IPS-18c (cell line): ENCODE measurements around the gene POLR3C.
A peak's percentile ranks its signal among the peaks of the same experiment; 100 is the strongest.
"Not testable (repeated sequence)": the region's sequence is repeated elsewhere in the genome, so short reads cannot be mapped to it uniquely, and the experiment has no call there.

Experiments used
- H3K4me3 ChIP-seq: 2 replicates; pipeline ENCODE4 v1.7.0; 2013; ENCODE audit warnings: low read depth, mild to moderate bottlenecking, low read length, moderate library complexity; ENCODE audit not compliant: insufficient read depth
- H3K9me3 ChIP-seq: one replicate; pipeline ENCODE4 v1.6.1; 2013; ENCODE audit warnings: mild to moderate bottlenecking, low read length, moderate library complexity; ENCODE audit not compliant: control insufficient read depth, insufficient read depth

The POLR3C gene, protein sequence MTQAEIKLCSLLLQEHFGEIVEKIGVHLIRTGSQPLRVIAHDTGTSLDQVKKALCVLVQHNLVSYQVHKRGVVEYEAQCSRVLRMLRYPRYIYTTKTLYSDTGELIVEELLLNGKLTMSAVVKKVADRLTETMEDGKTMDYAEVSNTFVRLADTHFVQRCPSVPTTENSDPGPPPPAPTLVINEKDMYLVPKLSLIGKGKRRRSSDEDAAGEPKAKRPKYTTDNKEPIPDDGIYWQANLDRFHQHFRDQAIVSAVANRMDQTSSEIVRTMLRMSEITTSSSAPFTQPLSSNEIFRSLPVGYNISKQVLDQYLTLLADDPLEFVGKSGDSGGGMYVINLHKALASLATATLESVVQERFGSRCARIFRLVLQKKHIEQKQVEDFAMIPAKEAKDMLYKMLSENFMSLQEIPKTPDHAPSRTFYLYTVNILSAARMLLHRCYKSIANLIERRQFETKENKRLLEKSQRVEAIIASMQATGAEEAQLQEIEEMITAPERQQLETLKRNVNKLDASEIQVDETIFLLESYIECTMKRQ

GRCh38 chr1:145823565-145824498, at the start of gene POLR3C, which contains the start of gene RNF115:
Gene POLR3C, plus strand, starts transcription at chr1:145824200. Its CDS starts 1,577 bp downstream, at chr1:145825777.
Gene RNF115, minus strand, starts transcription at chr1:145824095. Its CDS starts 222 bp downstream, at chr1:145823873.
- H3K9me3 ChIP-seq: no peaks in the 10 kb centered on the region
- peak within 1 kb of the TSS; percentile 92 for H3K4me3 ChIP-seq

DNA sequence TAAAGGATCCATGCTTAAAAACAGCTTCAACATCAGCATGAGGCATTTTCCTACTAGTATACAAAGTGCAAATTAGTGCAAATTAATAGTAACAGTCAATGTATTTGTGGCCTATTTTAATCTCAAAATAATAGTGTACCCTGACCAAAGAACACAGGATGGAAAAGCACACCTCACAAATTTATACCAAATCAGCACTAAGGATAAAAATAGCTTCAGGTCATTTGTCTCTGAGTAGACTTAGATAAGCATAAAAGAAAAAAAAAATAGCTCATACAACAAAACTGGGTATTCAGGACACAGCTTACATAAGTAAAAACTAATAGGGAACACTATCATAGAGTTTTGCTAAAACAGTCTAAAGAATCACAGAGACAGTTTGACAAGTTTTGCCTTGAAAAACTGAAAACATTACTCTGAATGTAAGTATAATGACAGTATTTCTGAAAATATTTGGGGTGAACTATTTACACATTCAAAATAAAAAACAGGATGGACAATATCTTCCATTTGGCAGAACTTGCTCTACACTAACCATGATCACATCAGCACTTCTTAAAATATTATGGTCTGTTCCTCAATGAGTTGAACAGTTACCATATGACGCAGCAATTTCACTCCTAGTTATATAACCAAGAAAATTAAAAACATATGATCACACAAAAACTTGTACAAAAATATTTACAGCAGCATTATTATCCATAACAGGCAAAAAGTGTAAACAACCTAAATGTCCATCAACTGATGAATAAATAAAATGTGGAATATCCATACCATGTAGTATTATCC, 46.4 kb upstream of the POLR3C start:
- Histone ChIP-seq H3K4me3 (no peak overlapping the region), H3K9me3 (no peaks in the 10 kb centered on the region)

DNA sequence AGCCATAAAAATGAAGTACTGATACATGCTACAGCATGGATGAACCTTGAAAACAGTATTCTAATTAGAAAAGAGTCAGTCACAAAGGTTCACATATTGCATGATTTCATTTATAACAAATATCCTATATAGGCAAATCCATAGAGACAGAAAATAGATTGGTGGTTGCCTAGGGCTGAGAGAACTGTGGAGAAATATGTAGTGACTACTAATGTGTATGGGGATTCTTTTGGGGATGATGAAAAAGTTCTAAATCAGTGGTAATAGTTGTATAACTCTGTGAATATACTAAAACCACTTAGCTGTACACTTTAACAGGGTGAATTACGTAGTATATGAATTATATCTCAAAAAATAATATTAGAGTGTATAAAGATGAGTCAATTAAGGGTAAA, 45.9 kb upstream of the POLR3C start:
- no peak overlapping the region for H3K4me3 ChIP-seq
- H3K9me3 ChIP-seq: no peaks in the 10 kb centered on the region

DNA sequence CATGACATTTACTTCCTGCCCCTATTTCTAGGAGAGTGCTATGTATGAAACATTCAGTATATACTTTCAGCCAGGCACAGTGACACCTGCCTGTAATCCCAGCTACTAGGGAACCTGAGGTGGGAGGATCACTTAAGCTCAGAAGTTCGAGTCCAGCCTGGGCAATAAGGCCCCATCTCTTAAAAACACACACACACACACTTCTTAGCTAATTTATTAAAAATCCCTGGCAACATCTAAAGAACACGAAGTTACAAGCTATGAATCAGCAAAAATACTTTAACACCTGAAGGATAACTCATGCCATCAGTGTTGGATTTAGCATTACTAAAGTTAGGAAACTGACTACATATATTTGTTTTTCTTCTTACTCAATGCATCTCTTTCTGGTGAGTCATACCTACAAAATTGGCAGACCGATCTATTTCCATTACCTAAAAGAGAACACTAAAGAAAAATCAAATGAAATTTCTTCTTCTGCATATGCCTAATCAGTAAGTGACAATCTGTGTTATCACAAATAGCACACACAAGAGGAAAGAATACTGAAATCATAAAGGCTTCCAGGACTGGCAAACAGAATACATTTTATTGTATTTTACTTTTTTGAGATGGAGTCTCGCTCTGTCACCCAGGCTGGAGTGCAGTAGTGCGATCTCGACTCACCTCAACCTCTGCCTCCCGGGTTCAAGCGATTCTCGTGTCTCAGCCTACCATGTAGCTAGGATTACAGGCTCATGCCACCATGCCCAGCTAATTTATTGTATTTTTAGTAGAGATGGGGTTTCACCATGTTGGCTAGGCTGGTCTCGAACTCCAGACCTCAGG, 41.5 kb upstream of the POLR3C start:
- Histone ChIP-seq H3K9me3 (no peaks in the 10 kb centered on the region), H3K4me3 (no peak overlapping the region)

- H3K9me3 ChIP-seq: no peaks in the 10 kb centered on the region
- H3K4me3 ChIP-seq: no peak overlapping the region
Measured at GRCh38 chr1:145784409-145784808, 39.6 kb upstream of the POLR3C start.

DNA sequence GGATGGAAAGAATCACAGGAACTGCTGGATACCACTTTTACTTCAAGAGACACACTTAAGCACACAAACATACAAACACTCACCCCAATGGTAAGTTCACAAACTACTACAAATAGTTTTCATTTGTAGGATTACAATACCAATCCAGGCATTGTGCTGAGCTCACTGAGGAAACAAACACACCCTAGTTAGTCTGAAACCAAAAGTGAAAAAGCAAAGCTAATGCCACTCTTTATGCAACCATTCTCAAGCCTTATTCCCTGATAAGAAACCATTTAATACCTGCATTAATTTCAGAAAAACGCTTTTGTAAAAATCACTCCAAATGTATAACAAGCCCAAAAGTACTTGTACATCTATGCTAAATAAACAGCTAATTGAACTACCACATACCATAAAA, 38.5 kb upstream of the POLR3C start:
- Histone ChIP-seq H3K9me3 (no peaks in the 10 kb centered on the region), H3K4me3 (no peak overlapping the region)

DNA sequence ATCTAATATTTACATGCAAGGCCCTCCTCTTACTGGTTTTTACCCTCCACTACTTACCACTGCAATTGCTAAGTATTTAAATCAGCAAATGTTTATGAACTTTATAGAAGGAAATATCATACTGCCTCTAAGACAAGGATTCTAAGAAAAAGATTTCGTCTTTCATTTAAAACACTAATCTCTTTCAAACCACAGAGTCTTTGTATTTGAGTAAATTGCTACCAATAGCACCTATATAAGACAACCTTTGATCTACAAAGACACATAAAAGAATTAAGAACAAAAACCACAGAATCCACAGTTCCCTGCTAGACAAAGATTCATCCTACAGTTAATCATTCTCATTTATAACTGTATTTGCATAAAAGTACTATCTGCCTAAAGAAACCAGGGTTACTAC, 37.7 kb upstream of the POLR3C start:
- Histone ChIP-seq H3K4me3 (no peak overlapping the region), H3K9me3 (no peaks in the 10 kb centered on the region)

GRCh38 chr1:145788580-145788979, 35.4 kb upstream of the POLR3C start:
- no peak overlapping the region for H3K4me3 ChIP-seq

DNA sequence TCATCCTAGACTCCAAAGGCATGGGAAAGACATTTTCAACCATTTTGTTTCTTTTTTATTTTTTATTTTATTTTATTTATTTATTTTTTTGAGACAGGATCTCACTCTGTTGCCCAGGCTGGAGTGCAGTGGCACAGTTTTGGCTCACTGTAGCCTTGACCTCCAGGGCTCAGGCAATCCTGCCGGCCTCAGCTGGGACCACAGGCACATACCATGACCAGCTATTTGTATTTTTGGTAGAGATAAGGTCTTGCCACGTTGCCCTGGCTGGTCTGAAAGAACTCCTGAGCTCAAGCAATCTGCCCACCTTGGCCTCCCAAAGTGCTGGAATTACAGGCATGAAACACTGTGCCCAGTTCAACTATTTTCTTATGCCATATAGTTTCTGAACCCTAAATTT, 32.1 kb upstream of the POLR3C start:
- H3K9me3 ChIP-seq, H3K4me3 ChIP-seq: not testable (repeated sequence)

More at GRCh38 chr1:145788580-145788979, 35.4 kb upstream of the POLR3C start:
- no peaks in the 10 kb centered on the region for H3K9me3 ChIP-seq

DNA sequence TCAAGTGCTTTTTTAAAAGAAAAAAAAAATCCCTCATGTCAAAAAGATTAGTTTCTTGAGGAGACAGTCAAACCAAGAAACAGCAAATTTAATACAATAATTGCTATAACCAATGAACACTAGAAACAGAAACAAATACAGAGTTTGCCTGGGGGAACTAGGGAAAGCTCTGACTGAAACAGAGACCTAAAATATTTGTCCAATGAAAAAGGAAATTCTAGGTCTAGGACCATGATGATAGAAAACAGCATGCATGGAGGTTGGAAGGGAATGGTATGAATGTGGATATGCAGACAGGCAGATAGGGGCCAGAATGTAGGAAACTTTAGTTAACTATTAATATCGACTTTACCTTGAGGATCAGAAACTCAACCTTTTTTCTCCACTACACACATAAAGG, 31.5 kb upstream of the POLR3C start:
- Histone ChIP-seq H3K9me3 (no peaks in the 10 kb centered on the region), H3K4me3 (no peak overlapping the region)

- H3K9me3 ChIP-seq: no peaks in the 10 kb centered on the region
- H3K4me3 ChIP-seq: no peak overlapping the region
Measured at GRCh38 chr1:145795257-145795881, 28.6 kb upstream of the POLR3C start.

DNA sequence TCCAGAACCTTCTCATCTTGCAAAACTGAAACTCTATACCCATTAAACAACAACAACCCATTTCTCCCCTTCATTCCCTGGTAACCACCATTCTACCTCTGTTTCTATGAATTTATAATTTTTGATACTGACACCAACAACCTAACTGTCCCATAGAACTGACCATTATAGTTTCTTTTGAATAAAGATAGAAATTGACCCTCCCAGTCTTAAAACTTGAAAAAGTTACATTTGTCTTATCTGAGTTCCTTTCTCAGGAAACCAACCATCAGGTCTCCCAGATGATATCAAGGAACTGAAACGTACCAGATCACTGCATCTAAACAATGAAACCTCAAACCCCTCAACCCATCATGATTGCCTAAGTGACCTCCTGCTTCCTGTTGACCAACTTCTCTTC, 27.2 kb upstream of the POLR3C start:
- no peak overlapping the region for H3K4me3 ChIP-seq
- no peaks in the 10 kb centered on the region for H3K9me3 ChIP-seq

GRCh38 chr1:145799806-145800205, 24.2 kb upstream of the POLR3C start:
- no peak overlapping the region for H3K4me3 ChIP-seq
- H3K9me3 ChIP-seq: no peaks in the 10 kb centered on the region

DNA sequence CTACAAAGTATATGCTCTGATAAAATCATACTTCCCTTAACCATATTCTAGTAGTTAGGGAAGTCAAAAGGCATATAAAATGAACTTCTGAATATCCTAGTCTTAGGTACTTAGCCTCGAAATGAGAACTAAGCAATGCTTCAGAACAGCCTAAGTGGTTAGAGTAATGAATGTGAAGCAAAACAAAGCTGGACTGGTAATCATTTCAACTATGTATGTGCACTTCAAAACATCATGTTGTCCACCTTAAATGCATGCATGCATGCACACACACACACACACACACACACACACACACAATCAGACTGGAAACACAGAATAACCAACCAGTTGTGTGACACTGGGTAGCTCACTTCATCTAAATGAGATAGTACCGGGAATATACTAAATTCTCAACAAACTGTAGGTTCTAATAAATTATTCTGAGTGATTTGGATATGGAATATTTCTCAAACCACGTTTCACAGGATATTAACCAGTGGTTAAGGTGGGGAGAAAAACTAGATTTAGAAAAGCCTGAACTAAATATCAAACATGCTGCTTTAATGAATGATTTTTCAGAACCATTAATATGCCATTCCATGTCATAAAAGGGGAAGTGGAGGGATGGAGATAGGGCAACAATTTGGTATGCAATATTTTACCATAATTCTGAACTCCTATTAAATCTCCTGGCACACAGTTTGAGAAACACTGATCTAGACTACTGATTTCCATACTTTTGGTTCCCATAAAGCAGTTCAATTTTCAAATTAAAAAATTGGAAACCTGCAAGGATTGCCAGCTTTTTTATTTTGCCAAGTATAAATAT, 19.6 kb upstream of the POLR3C start:
- no peaks in the 10 kb centered on the region for H3K9me3 ChIP-seq
- H3K4me3 ChIP-seq: no peak overlapping the region

GRCh38 chr1:145805057-145805456, 18.9 kb upstream of the POLR3C start:
- H3K9me3 ChIP-seq: no peaks in the 10 kb centered on the region
- no peak overlapping the region for H3K4me3 ChIP-seq
